Ammon's horn (tissue), 1 donor: ENCODE data around the gene ISM1.

Experiments used
- DNase-seq: peaks from one replicate; pipeline ENCODE4 v3.0.0-alpha.2; 2016; ENCODE audit warnings: low spot score

The ISM1 gene

DNA sequence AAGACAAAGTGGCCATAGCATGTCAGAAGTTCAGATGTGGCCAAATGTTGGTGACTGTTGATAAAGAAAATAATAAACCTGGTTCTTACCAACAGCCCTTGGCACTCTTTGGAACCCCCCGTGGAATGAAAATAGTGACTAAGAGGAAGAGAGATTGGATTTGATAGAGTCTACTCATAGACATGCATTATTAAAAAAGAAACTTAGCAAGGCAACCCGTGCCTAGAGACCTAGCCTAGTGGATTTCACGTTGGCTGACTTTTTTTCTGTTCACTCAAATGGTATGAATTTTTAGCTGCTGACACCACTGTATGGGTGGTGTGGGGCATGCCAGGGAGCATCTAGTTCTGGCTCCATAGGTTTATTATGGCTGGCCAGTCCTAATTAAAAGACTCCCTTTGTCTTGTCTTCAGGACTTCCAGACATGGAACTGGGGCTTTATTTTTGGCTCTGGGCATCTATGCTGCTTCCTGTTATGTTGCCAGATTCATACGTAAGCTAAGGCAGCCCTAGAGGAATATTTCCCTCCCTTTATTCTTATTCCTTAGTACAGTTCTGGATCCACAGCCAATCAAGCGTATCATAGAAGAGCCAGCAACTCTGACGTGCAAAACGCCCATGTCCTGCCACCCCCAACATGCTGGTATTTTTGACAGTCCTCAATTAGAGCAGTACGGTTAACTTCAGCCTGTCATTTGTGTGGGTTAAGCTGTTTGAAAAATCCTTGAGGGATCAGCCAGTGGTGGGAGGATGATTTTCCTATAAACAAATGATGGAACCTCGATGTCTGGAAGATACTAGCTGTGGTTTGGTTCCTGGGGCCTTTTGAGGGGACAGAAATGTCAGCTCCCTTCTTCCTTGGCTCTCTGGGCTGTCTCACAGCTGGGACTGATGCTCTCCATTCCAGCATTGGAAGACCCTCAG, 127.5 kb downstream of the ISM1 start:
- DNase-seq: no peak

DNA sequence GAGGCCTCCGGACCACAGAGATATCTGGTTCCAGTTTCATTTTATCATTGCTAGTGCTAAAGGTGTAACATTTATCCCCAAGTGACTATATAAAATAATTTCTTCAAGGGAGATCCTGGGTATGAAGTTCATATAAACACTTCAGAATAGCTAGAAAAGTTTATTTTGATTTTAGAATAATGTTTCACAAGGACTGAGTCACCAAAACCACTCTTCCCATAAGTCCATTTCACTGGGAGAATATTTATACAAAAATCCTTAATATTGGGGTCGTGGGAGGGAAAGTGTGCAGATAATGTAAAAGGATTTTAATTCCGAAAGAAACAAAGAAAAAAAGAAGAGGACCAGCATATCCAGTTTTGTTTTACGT, 128.1 kb downstream of the ISM1 start:
- DNase-seq: no peak
